Skeletal muscle cell (primary cell): Measurements from ENCODE around the gene MPZL3.

Experiments
- DNase-seq: peaks from one replicate; pipeline ENCODE4 v3.0.0-alpha.2; 2010; ENCODE audit warnings: low read depth
- H3K4me3 ChIP-seq: 2 replicates; pipeline ENCODE4 v1.5.1; 2011; ENCODE audit warnings: low read depth, mild to moderate bottlenecking, control low read depth, low read length, moderate library complexity

Gene MPZL3

GRCh38 chr11:118215765-118216164 is 36.4 kb downstream of the MPZL3 start:
- no peak overlapping the region for H3K4me3 ChIP-seq
- no peak for DNase-seq

GRCh38 chr11:118215262-118215661 is 36.9 kb downstream of the MPZL3 start:
- H3K4me3 ChIP-seq = no peak overlapping the region
- DNase-seq = no peak

- DNase-seq = no peak
- H3K4me3 ChIP-seq = no peak overlapping the region
Measured at GRCh38 chr11:118214210-118214914, 37.8 kb downstream of the MPZL3 start.

GRCh38 chr11:118213781-118214180 is 38.4 kb downstream of the MPZL3 start:
- no peak for DNase-seq
- no peak overlapping the region for H3K4me3 ChIP-seq

GRCh38 chr11:118213201-118213600 is 39.0 kb downstream of the MPZL3 start:
- no peak for DNase-seq
- no peak overlapping the region for H3K4me3 ChIP-seq

- no peak overlapping the region for H3K4me3 ChIP-seq
- DNase-seq = no peak
Measured at GRCh38 chr11:118212781-118213191, 39.4 kb downstream of the MPZL3 start.

GRCh38 chr11:118212131-118212725 is 39.9 kb downstream of the MPZL3 start:
- DNase-seq = no peak
- no peak overlapping the region for H3K4me3 ChIP-seq

- no peak overlapping the region for H3K4me3 ChIP-seq
- no peak for DNase-seq
Measured at GRCh38 chr11:118211006-118211405, 41.2 kb downstream of the MPZL3 start.

- H3K4me3 ChIP-seq = no peak overlapping the region
- DNase-seq = no peak
Measured at GRCh38 chr11:118210323-118210722, 41.8 kb downstream of the MPZL3 start.

GRCh38 chr11:118209033-118209432 is 43.1 kb downstream of the MPZL3 start:
- no peak overlapping the region for H3K4me3 ChIP-seq
- DNase-seq = no peak

GRCh38 chr11:118207079-118207478 is 45.1 kb downstream of the MPZL3 start:
- no peak for DNase-seq
- H3K4me3 ChIP-seq = no peak overlapping the region

- no peak overlapping the region for H3K4me3 ChIP-seq
- no peak for DNase-seq
Measured at GRCh38 chr11:118206391-118207031, 45.7 kb downstream of the MPZL3 start.

GRCh38 chr11:118205606-118206378 is 46.4 kb downstream of the MPZL3 start:
- no peak for DNase-seq
- no peak overlapping the region for H3K4me3 ChIP-seq

GRCh38 chr11:118202599-118203422 is 49.4 kb downstream of the MPZL3 start:
- no peak for DNase-seq
- no peak overlapping the region for H3K4me3 ChIP-seq

- H3K4me3 ChIP-seq = no peak overlapping the region
- DNase-seq = no peak
Measured at GRCh38 chr11:118201966-118202365, 50.2 kb downstream of the MPZL3 start.

GRCh38 chr11:118200901-118201680 is 51.1 kb downstream of the MPZL3 start:
- DNase-seq = no peak

GRCh38 chr11:118200497-118200896 is 51.7 kb downstream of the MPZL3 start:
- no peak for DNase-seq
- no peak overlapping the region for H3K4me3 ChIP-seq

More at GRCh38 chr11:118200901-118201680, 51.1 kb downstream of the MPZL3 start:
- H3K4me3 ChIP-seq = no peak overlapping the region

GRCh38 chr11:118199135-118199534 is 53.0 kb downstream of the MPZL3 start:
- H3K4me3 ChIP-seq = no peak overlapping the region
- no peak for DNase-seq

GRCh38 chr11:118198370-118198769 is 53.8 kb downstream of the MPZL3 start:
- no peak overlapping the region for H3K4me3 ChIP-seq
- DNase-seq = no peak
